ENCODE results near the gene ASB8.

Gene ASB8

GRCh38 chr12:48105321-48105866 lies 51.9 kb downstream of the ASB8 start:
- peak; percentile 74 for DNase-seq (ENCODE audit: low spot score)
- Histone ChIP-seq H3K27ac (peak overlapping the region; percentile 89 to 96), H3K4me3 (peak overlapping the region; percentile 95)
- no peak for TF ChIP-seq CTCF (IDR thresholded peaks at IDR 0.05)

- Histone ChIP-seq H3K4me3 (peak overlapping the region; percentile 95), H3K27ac (no peak overlapping the region)
- TF ChIP-seq CTCF (IDR thresholded peaks at IDR 0.05), result no peak
- DNase-seq (ENCODE audit: low spot score), result no peak
Measured at GRCh38 chr12:48104531-48104930, 52.8 kb downstream of the ASB8 start.

Measured in coronary artery (tissue), 2 donors.